Panc1 (cell line): ENCODE measurements around the gene CLTC.

Source experiments
- CTCF ChIP-seq: fragments of 450-650 bp; IDR thresholded peaks from 2 replicates; pipeline ENCODE4 v1.5.1; 2017; ENCODE audit warnings: mild to moderate bottlenecking
- SIN3A ChIP-seq: IDR thresholded peaks from 2 replicates; pipeline ENCODE4 v1.6.1; 2012; ENCODE audit warnings: low read depth, mild to moderate bottlenecking, low read length, moderate library complexity, borderline replicate concordance; ENCODE audit not compliant: insufficient read depth

GRCh38 chr17:59601130-59601529 lies 18.6 kb upstream of the CLTC start:
- no peak for TF ChIP-seq CTCF
- TF ChIP-seq SIN3A, result no peak
